HL-60 (cell line): ENCODE results near the gene C6orf47.

Experiments
- CTCF ChIP-seq: IDR thresholded peaks from one replicate; pipeline ENCODE4 v1.5.1; 2011; ENCODE audit warnings: low read length, control low read depth, inconsistent platforms; ENCODE audit not compliant: insufficient read depth
- POLR2AphosphoS5 ChIP-seq: IDR thresholded peaks from 2 replicates; pipeline ENCODE4 v1.6.1; 2012; ENCODE audit warnings: low read depth
- REST ChIP-seq: IDR thresholded peaks from 2 replicates; pipeline ENCODE4 v1.6.1; 2012; ENCODE audit warnings: low read depth; ENCODE audit not compliant: insufficient replicate concordance
- SPI1 ChIP-seq: IDR thresholded peaks from 2 replicates; pipeline ENCODE4 v1.6.1; 2012; ENCODE audit warnings: low read depth, mild to moderate bottlenecking, borderline replicate concordance

GRCh38 chr6:31702819-31703716 is 42.5 kb upstream of the C6orf47 start, which contains the start of gene ABHD16A:
- no peak for TF ChIP-seq CTCF
- TF ChIP-seq POLR2AphosphoS5, result no peak; the same call in 1 of the 2 replicates
- TF ChIP-seq REST, result peak; percentile 38
- no peak for TF ChIP-seq SPI1
